Adipocyte (in vitro differentiated cells): Measurements from ENCODE around the gene JAM3.

Experiments used
- DNase-seq: peaks from one replicate; pipeline ENCODE4 v3.0.0-alpha.2; 2015; ENCODE audit warnings: low read depth
- H3K27me3 ChIP-seq: replicated peaks from 2 replicates; pipeline ENCODE4 v1.7.0; 2013; ENCODE audit warnings: mild to moderate bottlenecking, low read length, moderate library complexity; ENCODE audit not compliant: control insufficient read depth, insufficient read depth
- H3K36me3 ChIP-seq: 2 replicates; pipeline ENCODE4 v1.7.0; 2013; ENCODE audit warnings: low read length, mild to moderate bottlenecking, moderate library complexity; ENCODE audit not compliant: control insufficient read depth, insufficient read depth, severe bottlenecking
- H3K4me1 ChIP-seq: 2 replicates; pipeline ENCODE4 v1.7.0; 2013; ENCODE audit warnings: mild to moderate bottlenecking, low read length, moderate library complexity; ENCODE audit not compliant: control insufficient read depth, insufficient read depth
- H3K4me3 ChIP-seq: 2 replicates; pipeline ENCODE4 v1.7.0; 2013; ENCODE audit warnings: mild to moderate bottlenecking, low read length, moderate library complexity
- H3K9ac ChIP-seq: 2 replicates; pipeline ENCODE4 v1.7.0; 2013; ENCODE audit warnings: mild to moderate bottlenecking, low read length, moderate library complexity
- H3K9me3 ChIP-seq: 2 replicates; pipeline ENCODE4 v1.7.0; 2013; ENCODE audit warnings: mild to moderate bottlenecking, low read length, moderate library complexity; ENCODE audit not compliant: control insufficient read depth

The JAM3 gene

DNA sequence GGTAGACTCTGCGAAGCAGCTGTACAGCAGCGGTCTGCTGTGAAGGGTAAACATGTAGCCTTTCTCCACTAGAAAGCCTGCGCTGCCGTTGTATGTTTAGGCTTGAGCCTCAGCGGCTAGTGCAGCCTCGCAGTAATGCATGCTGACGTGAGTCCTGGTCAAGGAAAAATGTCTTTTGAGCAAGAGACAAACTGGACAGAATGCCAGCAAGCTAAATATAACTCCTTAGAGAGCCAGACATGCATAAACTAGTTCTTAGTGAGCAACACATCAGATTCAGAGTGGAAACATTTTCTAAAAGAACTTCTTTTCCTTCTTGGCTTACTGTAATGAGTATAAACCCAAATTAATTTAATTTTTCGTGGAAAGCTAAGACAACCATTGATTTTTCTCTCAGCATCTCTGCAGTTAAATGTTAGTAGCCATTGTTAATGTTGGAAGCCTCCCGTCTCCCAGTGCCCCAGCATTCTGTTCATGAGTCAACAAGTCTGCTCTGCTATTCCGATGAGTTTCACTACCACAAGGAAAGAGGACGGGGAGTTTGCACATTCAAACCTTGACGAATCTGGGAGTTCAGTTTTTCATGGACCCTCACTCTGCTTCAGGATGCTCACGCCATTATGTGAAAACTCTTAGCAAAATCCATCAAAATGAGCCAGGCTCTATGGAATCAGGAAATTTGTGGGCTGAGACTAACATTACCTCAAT, 51.4 kb downstream of the JAM3 start:
- peaks cover 49% of the 10 kb centered on the region for H3K4me1 ChIP-seq
- no peaks in the 10 kb centered on the region for H3K27me3 ChIP-seq
- H3K9me3 ChIP-seq: no peaks in the 10 kb centered on the region
- H3K36me3 ChIP-seq: no peaks in the 10 kb centered on the region
- peak; percentile 96 for DNase-seq
- peak overlapping the region; percentile 77 for H3K9ac ChIP-seq
- H3K4me3 ChIP-seq: peak overlapping the region; percentile 79

DNA sequence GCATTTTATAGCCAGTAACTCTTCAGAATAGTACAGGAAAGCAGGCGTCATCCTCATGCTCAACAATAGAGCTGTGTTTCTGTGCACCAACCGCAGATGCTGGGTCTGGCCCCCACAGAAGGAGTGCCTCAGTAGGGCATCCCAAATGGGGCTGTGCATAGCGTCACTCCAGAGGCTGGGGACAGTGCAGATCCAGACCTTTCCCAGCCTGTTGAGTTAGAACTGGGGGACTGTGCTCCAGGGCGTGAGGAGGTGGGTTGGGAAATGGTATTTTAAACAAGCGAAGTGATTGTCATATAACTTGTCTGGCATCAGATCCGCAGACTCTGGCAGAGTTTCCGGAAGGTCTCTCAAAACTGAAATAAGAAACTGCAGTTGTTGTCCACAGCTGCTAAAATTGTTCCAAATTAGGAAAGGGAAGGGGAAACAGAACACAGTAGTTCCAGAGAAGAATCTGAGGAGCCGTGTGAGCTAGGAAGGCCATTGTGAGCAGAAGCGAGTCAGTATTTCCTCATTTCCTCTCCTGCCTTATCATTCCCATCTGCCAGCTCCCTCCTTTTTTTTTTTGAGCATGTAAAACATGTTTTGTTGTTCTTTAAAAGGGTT, 52.2 kb downstream of the JAM3 start:
- H3K9me3 ChIP-seq: no peaks in the 10 kb centered on the region
- no peaks in the 10 kb centered on the region for H3K36me3 ChIP-seq
- peak overlapping the region; percentile 79 for H3K4me3 ChIP-seq
- DNase-seq: peak; percentile 75
- H3K4me1 ChIP-seq: peaks cover 57% of the 10 kb centered on the region
- H3K27me3 ChIP-seq: no peaks in the 10 kb centered on the region
- peak overlapping the region; percentile 77 for H3K9ac ChIP-seq

- Histone ChIP-seq H3K4me1 (peaks cover 54% of the 10 kb centered on the region), H3K36me3 (no peaks in the 10 kb centered on the region), H3K27me3 (no peaks in the 10 kb centered on the region), H3K4me3 (peak overlapping the region; percentile 76), H3K9ac (peak overlapping the region; percentile 68), H3K9me3 (no peaks in the 10 kb centered on the region)
- DNase-seq: peak; percentile 68
Observed at GRCh38 chr11:134124660-134125451, 56.0 kb downstream of the JAM3 start.

GRCh38 chr11:134125507-134125906, 56.6 kb downstream of the JAM3 start:
- Histone ChIP-seq H3K4me3 (peak overlapping the region; percentile 76), H3K9ac (peak overlapping the region; percentile 68), H3K4me1 (peaks cover 48% of the 10 kb centered on the region), H3K36me3 (no peaks in the 10 kb centered on the region), H3K9me3 (no peaks in the 10 kb centered on the region), H3K27me3 (no peaks in the 10 kb centered on the region)
- peak; percentile 20 for DNase-seq

GRCh38 chr11:134126217-134126822, 57.4 kb downstream of the JAM3 start:
- peaks cover 1% of the 10 kb centered on the region for H3K9me3 ChIP-seq
- DNase-seq: peak; percentile 83

GRCh38 chr11:134131628-134132244, 62.9 kb downstream of the JAM3 start:
- peaks cover 19% of the 10 kb centered on the region for H3K9me3 ChIP-seq

More at GRCh38 chr11:134126217-134126822, 57.4 kb downstream of the JAM3 start:
- no peak overlapping the region for H3K9ac ChIP-seq
- H3K27me3 ChIP-seq: no peaks in the 10 kb centered on the region
- peak overlapping the region; percentile 76 for H3K4me3 ChIP-seq
- peaks cover 40% of the 10 kb centered on the region for H3K4me1 ChIP-seq
- no peaks in the 10 kb centered on the region for H3K36me3 ChIP-seq

DNA sequence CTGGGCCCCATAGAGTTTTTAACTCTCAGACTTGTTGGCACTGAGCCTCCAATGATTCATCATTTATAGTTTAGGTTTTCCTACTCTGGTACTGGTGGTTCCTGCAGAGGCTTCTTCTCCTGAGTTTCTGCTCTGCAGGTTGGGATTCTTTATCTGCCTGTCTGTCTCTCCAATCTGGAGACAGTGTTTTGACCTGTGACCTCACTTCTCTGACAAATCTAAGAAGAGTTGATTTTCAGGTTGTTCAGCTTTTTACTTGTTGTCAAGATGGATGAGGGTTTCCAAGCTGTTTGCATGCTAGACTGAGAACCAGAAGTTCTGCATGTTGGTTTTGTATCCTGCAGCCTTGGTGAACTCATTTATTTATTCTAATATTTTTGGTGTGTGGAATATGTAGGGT, 63.9 kb downstream of the JAM3 start:
- H3K9me3 ChIP-seq: peaks cover 19% of the 10 kb centered on the region
- no peaks in the 10 kb centered on the region for H3K27me3 ChIP-seq
- no peak for DNase-seq
- no peaks in the 10 kb centered on the region for H3K4me1 ChIP-seq
- no peaks in the 10 kb centered on the region for H3K36me3 ChIP-seq
- no peak overlapping the region for H3K4me3 ChIP-seq
- H3K9ac ChIP-seq: no peak overlapping the region

More at GRCh38 chr11:134131628-134132244, 62.9 kb downstream of the JAM3 start:
- Histone ChIP-seq H3K4me3 (no peak overlapping the region), H3K9ac (no peak overlapping the region), H3K4me1 (peaks cover 2% of the 10 kb centered on the region), H3K27me3 (no peaks in the 10 kb centered on the region), H3K36me3 (no peaks in the 10 kb centered on the region)
- DNase-seq: no peak

DNA sequence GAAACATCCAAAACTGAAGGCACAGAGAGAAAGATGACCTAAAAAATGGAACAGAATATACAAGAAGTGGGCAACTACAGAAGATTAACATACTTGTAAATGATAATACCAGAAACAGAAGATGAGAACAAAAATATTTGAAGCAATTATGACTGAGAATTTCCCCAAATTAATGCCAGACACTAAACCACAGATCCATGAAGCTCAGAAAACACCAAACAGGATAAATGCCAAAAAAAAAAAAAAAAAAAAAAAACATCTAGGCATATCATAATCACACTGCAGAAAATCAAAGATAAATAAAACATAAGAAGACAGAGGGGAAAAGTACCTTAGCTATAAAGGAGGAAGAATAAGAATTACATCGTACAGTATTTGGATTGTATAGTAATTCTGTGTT, 65.3 kb downstream of the JAM3 start:
- Histone ChIP-seq H3K4me3 (no peak overlapping the region), H3K27me3 (no peaks in the 10 kb centered on the region), H3K9me3 (peaks cover 19% of the 10 kb centered on the region), H3K36me3 (no peaks in the 10 kb centered on the region), H3K4me1 (no peaks in the 10 kb centered on the region), H3K9ac (no peak overlapping the region)
- no peak for DNase-seq

GRCh38 chr11:134138376-134138775, 69.5 kb downstream of the JAM3 start:
- H3K4me3 ChIP-seq: no peak overlapping the region
- H3K4me1 ChIP-seq: peaks cover 6% of the 10 kb centered on the region
- no peak for DNase-seq

GRCh38 chr11:134139303-134139872, 70.5 kb downstream of the JAM3 start:
- H3K4me1 ChIP-seq: peaks cover 6% of the 10 kb centered on the region
- no peaks in the 10 kb centered on the region for H3K27me3 ChIP-seq
- DNase-seq: no peak
- H3K4me3 ChIP-seq: no peak overlapping the region
- H3K9ac ChIP-seq: no peak overlapping the region
- H3K36me3 ChIP-seq: peaks cover 4% of the 10 kb centered on the region
- H3K9me3 ChIP-seq: no peaks in the 10 kb centered on the region

More at GRCh38 chr11:134138376-134138775, 69.5 kb downstream of the JAM3 start:
- Histone ChIP-seq H3K27me3 (no peaks in the 10 kb centered on the region), H3K9ac (no peak overlapping the region), H3K9me3 (peaks cover 7% of the 10 kb centered on the region), H3K36me3 (peaks cover 4% of the 10 kb centered on the region)
